Smooth muscle cell of the brain vasculature (primary cell): ENCODE measurements around the gene FARP2.

Source experiments
- DNase-seq: peaks from one replicate; pipeline ENCODE4 v3.0.0-alpha.2; 2012; ENCODE audit warnings: low read depth, low spot score

The FARP2 gene

DNA sequence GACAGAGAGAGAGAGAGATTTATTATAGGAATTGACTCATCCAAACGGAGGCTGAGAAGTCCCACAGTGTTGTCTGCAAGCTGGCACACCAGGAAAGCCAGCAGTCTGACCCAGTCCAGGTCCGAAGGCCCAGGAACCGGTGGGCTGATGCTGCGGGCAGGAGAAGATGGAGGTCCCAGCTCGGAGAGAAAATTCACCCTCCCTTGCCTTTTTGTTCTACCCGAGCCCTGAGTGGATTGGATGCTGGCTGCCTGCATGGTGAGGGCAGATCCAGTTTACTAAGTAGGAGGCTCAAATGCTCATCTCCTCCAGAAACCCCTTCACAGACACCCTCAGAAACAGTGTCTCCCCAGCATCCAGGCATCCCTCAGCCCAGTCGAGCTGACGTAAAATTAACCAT, 174.5 kb downstream of the FARP2 start:
- no peak for DNase-seq

DNA sequence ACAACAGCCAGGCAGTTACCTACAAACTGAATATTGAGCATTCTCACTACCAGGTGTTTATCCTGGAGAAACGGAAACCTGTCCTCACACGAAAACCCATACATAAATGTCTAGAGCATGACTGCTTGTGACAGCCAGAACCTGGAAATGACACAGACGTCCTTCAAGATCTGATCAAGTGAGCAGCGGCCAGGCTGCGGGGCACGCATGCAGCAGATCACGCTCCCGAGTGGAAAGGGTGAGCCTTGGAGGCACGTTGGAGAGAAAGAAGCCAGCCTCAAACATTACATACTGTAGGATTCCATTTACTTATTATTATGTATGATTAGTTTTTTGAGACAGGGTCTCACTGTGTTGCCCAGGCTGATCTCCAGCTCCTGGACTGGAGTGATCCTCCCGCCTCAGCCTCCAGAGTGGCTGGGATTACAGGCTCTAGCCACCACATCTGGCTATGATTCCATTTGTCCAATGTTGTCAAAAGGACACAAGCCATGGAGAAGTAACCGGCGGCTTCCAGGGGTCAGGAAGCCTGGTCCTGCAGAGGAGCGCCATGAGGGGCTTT, 175.2 kb downstream of the FARP2 start:
- no peak for DNase-seq

DNA sequence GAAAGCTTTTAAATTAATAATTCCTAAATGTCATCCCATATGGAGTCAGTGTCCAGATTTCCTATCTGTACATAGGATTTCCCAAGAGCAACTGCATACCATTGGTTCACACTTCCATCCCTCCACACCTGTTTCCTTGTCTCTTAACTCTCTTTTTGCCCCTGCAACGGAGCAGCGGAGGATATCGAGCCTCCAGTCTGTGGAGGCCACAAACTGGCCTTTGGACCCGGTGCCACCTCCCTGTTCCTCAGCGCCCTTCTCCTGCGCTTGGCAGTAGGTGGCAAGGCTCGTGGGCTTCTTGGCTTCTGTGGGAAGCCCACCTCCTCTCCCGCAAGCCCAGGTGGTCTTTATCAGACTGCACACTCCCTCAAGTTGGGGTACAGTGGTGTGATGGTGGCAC, 176.1 kb downstream of the FARP2 start:
- DNase-seq, result no peak

DNA sequence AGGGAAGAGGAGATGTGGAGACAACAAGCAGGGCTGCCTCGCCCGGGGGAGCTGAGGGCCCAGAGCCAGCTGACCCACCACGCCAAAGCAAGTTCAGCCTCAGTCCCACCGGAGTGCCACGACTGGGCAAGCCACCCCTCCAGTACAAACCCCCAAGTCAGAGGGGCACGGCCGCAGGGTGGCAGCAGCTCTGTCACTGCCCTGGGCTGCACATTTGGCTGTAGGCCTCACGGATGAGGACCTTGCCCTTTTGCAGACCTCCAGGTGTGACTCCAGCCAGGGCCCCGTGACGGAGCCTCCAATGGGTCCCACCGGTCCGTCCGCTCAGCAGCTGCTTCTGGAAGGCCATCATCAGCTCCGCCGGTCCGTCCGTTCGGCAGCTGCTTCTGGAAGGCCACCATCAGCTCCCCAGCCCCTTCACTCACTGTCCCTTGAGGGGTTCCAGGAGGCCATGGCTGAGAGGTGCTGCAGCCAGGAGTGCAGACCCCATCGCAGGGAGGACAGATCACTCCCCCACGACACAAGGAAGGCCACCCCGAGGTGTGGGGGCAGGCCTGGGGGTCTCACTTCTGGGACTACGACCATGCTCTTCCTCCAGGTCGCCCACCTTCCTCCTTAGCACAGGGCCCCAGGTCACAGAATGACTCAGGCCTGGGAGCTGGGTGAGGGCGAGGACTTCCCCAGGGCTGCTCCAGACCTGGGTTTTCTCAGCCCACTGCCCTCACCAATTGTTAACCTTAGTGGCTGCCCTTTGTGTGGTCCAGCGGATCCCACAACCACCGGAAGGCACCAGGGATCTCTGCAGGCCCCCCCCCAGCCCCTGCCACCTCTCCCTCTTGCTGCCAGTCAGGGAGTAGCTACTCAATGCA, 176.9 kb downstream of the FARP2 start:
- no peak for DNase-seq

DNA sequence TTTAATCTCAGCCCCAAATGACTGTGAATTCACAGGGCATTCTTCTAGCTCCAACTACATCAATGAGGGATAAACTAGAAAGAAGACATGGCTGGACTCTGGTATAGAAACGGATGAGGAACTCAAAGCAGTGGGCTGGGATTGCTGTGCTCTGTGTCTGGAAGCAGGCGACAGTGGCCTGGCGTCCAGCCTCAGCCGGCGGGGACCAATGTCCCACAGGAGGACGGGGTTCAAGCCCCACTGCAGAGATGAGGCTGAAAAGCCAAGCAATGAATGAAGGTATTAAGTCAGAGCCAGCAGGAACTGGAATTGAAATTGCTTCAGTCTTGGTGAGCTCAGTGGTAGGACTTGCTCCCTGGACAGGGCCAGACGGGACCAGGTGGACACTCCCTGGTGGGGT, 178.2 kb downstream of the FARP2 start:
- DNase-seq, result no peak

DNA sequence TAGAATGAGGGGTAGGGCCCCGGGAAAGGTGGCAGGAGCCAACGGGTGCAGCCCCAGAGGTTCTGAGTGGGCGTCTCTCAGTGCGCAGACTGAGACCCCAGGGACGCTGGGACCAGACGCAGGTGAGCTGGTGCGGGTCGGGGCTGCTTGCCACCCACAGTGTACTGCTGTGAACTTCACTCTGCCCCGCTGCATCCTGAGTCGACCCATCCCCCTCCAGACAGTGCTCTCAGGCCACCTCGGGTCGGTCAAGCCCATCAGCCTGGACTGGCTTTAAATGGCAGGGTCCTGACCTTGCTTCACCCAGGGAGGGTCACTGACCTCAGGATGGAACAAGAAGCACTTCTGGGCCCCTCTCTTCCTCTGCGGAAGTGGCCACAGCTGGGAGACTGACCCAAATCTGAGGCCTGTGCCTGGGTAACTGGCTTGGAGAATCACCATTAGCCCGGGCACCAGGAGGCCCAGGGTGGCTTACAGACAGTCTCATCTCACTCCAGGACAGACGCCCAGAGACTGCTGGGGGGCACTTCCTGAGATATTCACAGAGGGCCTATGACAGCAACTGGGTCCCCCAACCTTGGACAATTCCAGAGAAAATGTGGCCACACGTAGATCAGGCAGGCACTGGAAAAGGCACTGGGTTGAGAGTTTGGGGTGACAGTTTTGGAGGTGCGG, 178.8 kb downstream of the FARP2 start:
- no peak for DNase-seq

DNA sequence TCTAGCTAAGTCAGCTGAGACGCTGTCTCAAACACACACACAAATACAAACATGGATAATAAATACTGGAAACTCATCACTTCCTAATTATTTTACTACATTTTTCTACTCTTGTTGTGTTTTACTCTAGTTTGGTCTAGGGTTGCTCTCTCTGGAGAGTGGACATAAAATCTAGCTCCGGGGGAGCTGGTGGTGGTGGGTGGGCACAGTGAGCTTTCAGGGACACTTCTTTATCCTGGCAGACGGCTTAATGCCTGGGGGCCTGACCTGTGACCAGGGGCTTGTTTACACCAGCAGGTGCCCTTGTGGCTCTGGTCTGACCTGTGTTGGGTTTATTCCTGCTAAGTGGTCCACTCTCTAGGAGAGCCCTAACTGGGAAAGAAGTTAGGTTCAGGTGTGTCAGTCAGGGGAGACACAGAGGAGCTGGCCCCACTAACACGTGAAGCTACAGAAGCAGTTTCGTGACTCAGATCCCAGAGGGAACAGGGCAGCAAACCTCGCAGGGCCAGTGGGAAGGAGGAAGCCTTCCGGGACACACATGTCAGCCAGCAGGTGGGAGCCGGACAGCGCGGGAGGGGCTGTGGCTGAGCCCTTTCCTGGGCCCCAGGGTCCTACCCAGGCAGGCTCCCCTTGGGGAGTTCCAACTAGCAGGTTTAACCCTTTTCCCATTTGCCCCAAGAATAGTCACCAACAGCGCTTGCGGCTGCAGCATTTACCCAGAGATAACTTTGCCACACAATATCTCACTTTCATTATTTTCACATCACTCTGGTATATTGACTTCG, 180.0 kb downstream of the FARP2 start:
- DNase-seq, result no peak

DNA sequence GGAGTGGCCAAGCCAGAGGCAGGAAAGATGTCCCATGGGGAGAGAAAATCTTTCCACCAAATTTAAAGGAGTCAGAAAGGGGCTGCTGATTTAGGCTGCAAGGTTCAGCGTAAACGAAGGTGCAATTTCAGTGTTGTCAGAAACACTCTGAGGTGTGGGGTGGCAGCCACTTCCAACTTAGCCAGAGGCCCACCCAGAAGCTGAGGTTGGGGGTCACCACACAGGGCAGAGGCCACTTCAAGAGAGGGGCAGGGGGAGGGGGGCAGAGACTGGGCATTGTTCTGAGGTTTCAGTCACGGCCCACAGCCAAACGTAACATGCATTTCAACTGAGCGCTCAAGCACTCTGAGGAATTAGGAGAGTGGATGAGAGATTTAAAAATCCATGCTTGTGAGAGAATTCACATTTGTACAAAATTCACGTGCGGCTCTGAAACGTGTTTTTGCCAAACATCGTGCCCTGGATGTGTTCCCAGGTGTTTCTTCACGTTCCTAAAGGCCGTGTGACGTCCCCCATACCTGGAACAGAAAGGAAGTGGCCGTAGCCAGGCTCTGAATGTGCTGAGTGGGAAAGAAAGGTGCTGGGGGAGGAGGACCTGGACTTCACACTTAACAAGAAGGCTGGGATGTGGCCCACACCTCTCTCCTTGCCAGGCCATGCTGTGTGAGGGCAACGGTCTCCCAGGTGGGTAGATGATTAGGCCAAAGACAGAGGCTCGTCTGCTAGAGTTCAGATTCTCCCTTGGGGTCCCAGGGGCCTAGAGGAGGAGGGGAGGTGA, 182.9 kb downstream of the FARP2 start:
- no peak for DNase-seq

DNA sequence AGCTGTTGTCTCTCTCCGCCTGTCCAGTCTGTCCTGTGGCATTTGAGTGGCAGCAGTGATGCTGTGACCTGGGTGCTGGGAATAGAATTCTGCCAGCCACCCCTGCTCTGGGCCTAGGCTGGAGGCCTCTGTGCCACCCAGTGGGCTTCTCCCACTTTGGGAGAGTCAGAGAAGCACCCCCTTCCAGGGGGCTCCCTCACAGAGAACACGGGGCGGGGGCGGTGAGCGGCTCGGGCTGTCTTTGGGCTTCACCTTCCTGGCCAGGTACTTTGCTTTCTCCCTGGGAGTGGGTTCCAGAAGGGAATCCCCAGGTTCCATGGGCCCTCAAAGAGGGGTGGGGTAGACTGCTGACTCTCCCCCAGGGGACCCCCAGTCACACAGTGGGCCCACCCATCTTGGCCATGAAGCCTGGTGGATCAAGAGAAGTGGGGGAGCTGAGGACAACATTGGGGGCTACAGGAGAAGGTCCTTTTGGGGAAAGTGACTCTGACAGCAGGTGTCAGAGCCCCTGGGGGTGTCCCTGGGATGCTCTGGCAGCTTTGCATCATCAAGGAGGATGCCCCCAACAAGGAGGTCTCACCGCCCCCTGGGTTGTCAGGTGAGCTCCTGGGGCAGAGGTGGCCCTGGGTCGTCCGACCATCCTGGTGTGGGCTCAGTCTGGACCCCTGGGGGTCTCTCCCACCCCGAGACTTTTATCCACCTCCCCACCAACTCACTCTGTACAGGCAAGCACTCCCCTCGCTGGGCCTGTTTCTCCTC, 183.7 kb downstream of the FARP2 start:
- no peak for DNase-seq

DNA sequence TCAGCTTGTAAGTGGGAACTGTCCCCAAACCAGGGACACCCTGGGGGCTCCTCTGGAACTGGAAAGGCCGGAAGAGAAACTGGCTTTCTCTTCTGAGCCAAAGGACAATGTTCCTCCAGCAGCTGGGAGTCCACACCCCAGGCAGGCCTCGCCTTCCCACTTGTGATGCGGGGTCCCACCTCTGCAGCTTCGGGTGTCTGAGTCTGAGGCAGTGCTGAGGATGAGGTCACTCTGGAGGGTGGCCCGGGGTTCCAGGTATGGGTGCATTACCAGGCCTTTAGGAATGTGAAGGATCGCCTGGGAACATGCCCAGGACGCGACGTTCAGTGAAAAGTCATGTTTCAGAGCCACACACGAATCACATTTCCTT, 184.3 kb downstream of the FARP2 start:
- no peak for DNase-seq

DNA sequence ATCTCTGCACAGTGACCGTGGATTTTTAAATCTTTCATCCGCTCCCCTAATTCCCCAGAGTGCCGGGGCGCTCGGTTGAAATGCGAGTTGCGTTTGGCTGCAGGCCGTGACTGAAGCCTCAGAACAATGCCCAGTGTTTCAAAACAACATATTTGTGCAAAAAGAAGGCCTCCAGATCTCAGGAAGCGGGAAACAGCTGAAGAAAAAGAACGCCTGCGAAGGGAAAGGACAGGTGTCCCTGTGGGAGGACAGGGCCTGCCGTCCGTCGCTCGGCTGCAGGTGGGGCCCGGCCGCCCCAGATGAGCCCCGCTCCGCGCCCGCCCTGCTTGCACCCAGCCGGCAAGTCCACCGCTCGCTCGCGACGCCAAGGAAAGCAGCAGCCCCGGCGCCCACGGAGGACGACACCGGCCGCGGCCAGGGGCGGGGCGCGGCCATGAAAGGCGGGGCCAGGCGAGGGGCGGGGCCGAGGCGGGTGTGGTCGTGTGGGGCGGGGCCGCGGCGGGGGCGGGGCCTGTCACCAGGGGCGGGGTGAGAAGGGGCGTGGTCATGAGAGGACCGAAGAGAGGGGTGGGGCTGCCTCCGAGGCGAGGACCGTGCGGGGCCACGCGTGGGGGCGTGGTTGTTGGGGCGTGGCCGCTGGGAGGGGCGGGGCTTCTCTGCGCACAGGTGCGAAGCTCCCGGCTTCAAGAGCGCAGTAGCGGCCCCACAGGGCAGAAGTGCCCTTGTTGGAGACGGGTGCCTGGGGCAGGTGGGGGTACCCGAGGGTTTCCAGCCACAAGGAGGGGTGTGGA, 184.9 kb downstream of the FARP2 start:
- DNase-seq, result no peak

DNA sequence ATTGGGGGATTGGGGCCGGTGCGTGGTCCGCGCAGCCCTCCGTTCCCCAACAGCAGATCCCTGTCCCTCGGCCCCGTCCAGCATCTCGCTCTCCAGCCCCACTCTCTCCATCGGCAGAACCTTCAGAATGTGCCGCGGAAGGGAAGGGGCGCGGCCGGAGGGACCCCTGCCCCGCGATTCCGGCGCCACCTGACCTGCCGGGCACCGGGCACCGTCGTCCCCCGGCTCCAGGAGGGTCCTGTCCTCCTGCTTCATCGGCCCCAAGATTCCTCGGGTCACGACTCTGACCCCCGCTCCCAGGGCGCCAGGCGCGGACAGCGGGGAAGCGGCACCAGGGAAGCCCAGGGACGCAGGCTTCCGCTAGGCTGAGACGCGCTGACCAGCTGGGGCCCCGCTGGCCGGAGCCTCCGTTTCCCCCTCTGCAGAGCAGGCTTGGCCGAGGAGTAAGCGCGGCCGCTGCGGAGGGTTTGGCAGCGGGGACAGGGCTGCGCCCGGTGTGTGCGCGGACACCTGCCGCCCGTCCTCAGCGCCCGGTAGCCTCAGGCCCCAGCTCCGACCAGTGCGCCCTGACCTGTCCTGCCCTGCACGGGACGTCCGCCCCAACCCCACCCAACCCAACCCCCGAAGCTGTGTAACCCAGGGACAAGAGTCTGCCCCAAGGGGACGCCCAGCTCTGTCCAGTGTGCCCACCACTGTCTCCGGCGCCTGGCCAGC, 185.6 kb downstream of the FARP2 start:
- DNase-seq, result no peak

DNA sequence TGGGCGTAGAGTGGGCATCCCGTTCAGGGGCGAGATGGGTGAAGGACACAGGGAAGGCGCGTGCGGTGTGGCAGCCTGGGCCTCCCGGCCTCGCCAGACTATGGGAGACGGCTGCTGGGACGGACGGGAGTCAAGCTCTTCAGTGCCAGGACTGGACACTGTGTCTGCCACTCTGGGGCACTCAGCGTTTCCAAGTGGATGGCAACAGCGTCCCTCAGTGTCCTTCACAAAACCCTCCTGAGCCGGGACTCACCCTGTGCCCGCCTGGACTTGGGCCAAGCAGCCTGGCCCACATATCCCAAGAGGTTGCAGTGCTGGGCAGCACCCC, 186.2 kb downstream of the FARP2 start:
- no peak for DNase-seq
